GM12873 (cell line): ENCODE results near the gene ZNF629.

ENCODE experiments used
- CTCF ChIP-seq: IDR thresholded peaks from 2 replicates; pipeline ENCODE4 v1.5.1; 2012; ENCODE audit warnings: low read depth, mild to moderate bottlenecking, moderate library complexity, low read length, control low read depth; ENCODE audit not compliant: insufficient read depth; ENCODE audit errors: missing control alignments

Gene ZNF629

GRCh38 chr16:30746638-30747175 is 40.3 kb downstream of the ZNF629 start:
- TF ChIP-seq CTCF: no peak

GRCh38 chr16:30745082-30745481 is 41.9 kb downstream of the ZNF629 start:
- TF ChIP-seq CTCF: no peak

- no peak for TF ChIP-seq CTCF
These were observed 42.8 kb downstream of the ZNF629 start for GRCh38 chr16:30744183-30744582.

- no peak for TF ChIP-seq CTCF
These were observed 43.3 kb downstream of the ZNF629 start for GRCh38 chr16:30743716-30744115.

- no peak for TF ChIP-seq CTCF
These were observed 45.5 kb downstream of the ZNF629 start for GRCh38 chr16:30741461-30741914.

GRCh38 chr16:30740364-30741251 is 46.4 kb downstream of the ZNF629 start:
- no peak for TF ChIP-seq CTCF

GRCh38 chr16:30738984-30739951 is 47.7 kb downstream of the ZNF629 start:
- TF ChIP-seq CTCF: no peak
